GM12878 (cell line): ENCODE results near the gene ZNF165. TPM values are rescaled to one million over a fixed set of nuclear protein-coding genes. Genes with fewer than 3 reads are reported as not detected.
A peak's percentile ranks its signal among the peaks of the same experiment; 100 is the strongest.

Experiments
- FOXM1 ChIP-seq: IDR thresholded peaks from 2 replicates; pipeline ENCODE4 v1.6.1; 2012; ENCODE audit warnings: low read depth, mild to moderate bottlenecking, inconsistent platforms, low read length, moderate library complexity
- NKRF ChIP-seq: fragments of 450-650 bp; conservative IDR thresholded peaks from 2 replicates; pipeline ENCODE4 v1.6.1; 2017; ENCODE audit warnings: mild to moderate bottlenecking, moderate library complexity
- NRF1 ChIP-seq: conservative IDR thresholded peaks from 2 replicates; pipeline ENCODE4 v1.6.1; 2011; ENCODE audit warnings: mild to moderate bottlenecking, low read depth, low read length, improper control_type of control experiment
- RB1 ChIP-seq: fragments of 450-650 bp; formaldehyde crosslinking; IDR thresholded peaks from 2 replicates; pipeline ENCODE4 v1.6.1; 2017; ENCODE audit warnings: mild to moderate bottlenecking, borderline replicate concordance
- SIN3A ChIP-seq: IDR thresholded peaks from 2 replicates; pipeline ENCODE4 v1.6.1; 2012; ENCODE audit warnings: low read depth, low read length, improper control_type of control experiment
- SKIL ChIP-seq: fragments of 450-650 bp; IDR thresholded peaks from 2 replicates; pipeline ENCODE4 v1.6.1; 2017; ENCODE audit warnings: mild to moderate bottlenecking, low read depth, inconsistent platforms; ENCODE audit not compliant: poor library complexity, severe bottlenecking
- ZNF592 ChIP-seq: fragments of 450-650 bp; IDR thresholded peaks from 2 replicates; pipeline ENCODE4 v1.6.1; 2017; ENCODE audit warnings: mild to moderate bottlenecking, moderate library complexity
- ZZZ3 ChIP-seq: IDR thresholded peaks from 2 replicates; pipeline ENCODE4 v1.6.1; 2011; ENCODE audit warnings: low read depth; ENCODE audit not compliant: control insufficient read depth, insufficient read length
- polyA plus RNA-seq, 11 experiments: library from polyadenylated mRNA; depleted of rRNA in 4 of 11; unstranded in 6 of 11; stranded (reverse) in 5 of 11; fragments of >200 nt; fragmentation: Nextera tagmentation in 4 of 11; fragmentation: Illumina TruSeq in 1 of 11; extraction: Ambion mirVana in 4 of 11; extraction: Trizol in 1 of 11; gene quantifications; 1 replicate in 1 of 11; 2 replicates in 10 of 11; pipeline versions ENCODE4 v1.2.1 to v1.2.3, GENCODE V29; 2011 to 2016; ENCODE audit warnings: inconsistent platforms in 2 of 11, missing spikeins in 2 of 11, low read depth in 1 of 11
- total RNA-seq, 4 experiments: library from RNA; depleted of rRNA in 3 of 4; stranded (reverse); fragments of >200 nt in 3 of 4; fragmentation: Illumina TruSeq in 1 of 4; extraction: Trizol in 1 of 4; gene quantifications; 2 replicates each; pipeline versions ENCODE4 v1.2.1 to v1.2.3, GENCODE V29; 2013 to 2021
- TF ChIP-seq, protein P1 (sequence below): fragments of 450-650 bp; IDR thresholded peaks from 2 replicates; pipeline ENCODE4 v1.6.1; 2017; ENCODE audit warnings: low read depth, mild to moderate bottlenecking, moderate library complexity
- TF ChIP-seq, protein P2 (sequence below): fragments of 150-350 bp; IDR thresholded peaks from 2 replicates; pipeline ENCODE4 v1.6.1; 2016; ENCODE audit warnings: low read depth, low read length
- TF ChIP-seq, protein P3 (sequence below): fragments of 150-350 bp; IDR thresholded peaks from 2 replicates; pipeline ENCODE4 v1.6.1; 2014; ENCODE audit warnings: mild to moderate bottlenecking, low read depth, low read length

The ZNF165 gene
- total and polyA plus RNA-seq, 10 of the 15 experiments (the other 5 are each of a cell fraction or from before 2014, with no cell fraction given), result 1.1 to 5.0 (median 2.9) TPM

DNA sequence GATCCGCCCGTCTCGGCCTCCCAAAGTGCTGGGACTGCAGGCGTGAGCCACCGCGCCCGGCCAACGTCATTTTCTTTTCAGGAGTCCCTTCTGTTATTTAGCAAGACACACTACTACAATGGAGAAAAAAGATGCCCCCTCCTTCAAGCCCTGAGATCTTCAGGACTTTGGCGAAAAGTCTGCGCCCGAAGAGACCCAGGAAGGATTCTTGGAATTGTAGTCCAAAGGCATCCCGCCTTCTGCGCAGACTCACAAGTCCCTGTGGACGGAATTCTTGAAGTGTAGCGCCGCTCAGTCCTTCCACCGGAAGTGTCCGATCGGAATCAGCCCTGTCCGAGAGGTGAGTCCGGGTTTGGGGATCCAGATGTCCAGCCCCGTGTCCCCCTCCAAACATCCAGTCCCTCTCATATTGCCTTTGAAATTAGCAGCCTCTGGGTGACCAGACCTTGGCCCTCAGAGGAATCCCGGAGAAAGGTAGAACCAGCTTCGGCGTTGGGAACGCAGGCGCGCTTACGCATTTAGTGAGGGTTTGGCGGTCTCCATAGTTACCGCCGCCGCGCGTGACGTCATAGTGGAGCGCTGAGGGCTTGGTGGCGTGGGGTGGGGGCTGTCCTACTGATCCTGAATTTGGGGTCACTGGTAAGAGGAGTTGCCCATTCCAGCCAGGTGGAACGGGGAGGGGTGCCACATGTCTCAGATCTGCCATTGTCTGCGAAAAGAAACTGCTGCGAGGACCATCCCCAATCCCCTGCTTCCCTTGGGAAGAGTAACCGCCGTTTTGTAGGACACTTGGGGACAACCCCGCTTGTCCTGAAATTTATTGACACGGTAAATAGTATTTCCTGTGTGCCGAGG lies 490 bp downstream of the ZNF165 start (continued):
- peak; percentile 37; the same call in 1 of the 2 replicates for TF ChIP-seq NRF1
- no peak; the same call in 1 of the 2 replicates for TF ChIP-seq ZNF592
- peak; percentile 95; the same call in 1 of the 2 replicates for TF ChIP-seq RB1
- TF ChIP-seq ZZZ3, result peak; percentile 63
- TF ChIP-seq NKRF, result peak; percentile 91
- TF ChIP-seq, protein P1, sequence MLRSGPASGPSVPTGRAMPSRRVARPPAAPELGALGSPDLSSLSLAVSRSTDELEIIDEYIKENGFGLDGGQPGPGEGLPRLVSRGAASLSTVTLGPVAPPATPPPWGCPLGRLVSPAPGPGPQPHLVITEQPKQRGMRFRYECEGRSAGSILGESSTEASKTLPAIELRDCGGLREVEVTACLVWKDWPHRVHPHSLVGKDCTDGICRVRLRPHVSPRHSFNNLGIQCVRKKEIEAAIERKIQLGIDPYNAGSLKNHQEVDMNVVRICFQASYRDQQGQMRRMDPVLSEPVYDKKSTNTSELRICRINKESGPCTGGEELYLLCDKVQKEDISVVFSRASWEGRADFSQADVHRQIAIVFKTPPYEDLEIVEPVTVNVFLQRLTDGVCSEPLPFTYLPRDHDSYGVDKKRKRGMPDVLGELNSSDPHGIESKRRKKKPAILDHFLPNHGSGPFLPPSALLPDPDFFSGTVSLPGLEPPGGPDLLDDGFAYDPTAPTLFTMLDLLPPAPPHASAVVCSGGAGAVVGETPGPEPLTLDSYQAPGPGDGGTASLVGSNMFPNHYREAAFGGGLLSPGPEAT, result peak; percentile 98
- TF ChIP-seq, protein P2, sequence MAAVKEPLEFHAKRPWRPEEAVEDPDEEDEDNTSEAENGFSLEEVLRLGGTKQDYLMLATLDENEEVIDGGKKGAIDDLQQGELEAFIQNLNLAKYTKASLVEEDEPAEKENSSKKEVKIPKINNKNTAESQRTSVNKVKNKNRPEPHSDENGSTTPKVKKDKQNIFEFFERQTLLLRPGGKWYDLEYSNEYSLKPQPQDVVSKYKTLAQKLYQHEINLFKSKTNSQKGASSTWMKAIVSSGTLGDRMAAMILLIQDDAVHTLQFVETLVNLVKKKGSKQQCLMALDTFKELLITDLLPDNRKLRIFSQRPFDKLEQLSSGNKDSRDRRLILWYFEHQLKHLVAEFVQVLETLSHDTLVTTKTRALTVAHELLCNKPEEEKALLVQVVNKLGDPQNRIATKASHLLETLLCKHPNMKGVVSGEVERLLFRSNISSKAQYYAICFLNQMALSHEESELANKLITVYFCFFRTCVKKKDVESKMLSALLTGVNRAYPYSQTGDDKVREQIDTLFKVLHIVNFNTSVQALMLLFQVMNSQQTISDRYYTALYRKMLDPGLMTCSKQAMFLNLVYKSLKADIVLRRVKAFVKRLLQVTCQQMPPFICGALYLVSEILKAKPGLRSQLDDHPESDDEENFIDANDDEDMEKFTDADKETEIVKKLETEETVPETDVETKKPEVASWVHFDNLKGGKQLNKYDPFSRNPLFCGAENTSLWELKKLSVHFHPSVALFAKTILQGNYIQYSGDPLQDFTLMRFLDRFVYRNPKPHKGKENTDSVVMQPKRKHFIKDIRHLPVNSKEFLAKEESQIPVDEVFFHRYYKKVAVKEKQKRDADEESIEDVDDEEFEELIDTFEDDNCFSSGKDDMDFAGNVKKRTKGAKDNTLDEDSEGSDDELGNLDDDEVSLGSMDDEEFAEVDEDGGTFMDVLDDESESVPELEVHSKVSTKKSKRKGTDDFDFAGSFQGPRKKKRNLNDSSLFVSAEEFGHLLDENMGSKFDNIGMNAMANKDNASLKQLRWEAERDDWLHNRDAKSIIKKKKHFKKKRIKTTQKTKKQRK, result peak; percentile 34; the same call in 1 of the 2 replicates
- TF ChIP-seq SIN3A, result peak; percentile 89
- TF ChIP-seq FOXM1, result no peak
- TF ChIP-seq SKIL, result peak; percentile 95
- TF ChIP-seq, protein P3, sequence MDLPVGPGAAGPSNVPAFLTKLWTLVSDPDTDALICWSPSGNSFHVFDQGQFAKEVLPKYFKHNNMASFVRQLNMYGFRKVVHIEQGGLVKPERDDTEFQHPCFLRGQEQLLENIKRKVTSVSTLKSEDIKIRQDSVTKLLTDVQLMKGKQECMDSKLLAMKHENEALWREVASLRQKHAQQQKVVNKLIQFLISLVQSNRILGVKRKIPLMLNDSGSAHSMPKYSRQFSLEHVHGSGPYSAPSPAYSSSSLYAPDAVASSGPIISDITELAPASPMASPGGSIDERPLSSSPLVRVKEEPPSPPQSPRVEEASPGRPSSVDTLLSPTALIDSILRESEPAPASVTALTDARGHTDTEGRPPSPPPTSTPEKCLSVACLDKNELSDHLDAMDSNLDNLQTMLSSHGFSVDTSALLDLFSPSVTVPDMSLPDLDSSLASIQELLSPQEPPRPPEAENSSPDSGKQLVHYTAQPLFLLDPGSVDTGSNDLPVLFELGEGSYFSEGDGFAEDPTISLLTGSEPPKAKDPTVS, result peak; percentile 86
